Suppressor macrophage (primary cell): ENCODE results near the gene PXDN.

Source experiments
- DNase-seq, 4 experiments: peaks; one replicate each; pipeline ENCODE4 v3.0.0-alpha.2; 2020 to 2022

Gene PXDN

GRCh38 chr2:1660656-1661640 lies 83.4 kb downstream of the PXDN start:
- no peak for DNase-seq

GRCh38 chr2:1659951-1660565 lies 84.3 kb downstream of the PXDN start:
- no peak for DNase-seq

GRCh38 chr2:1658394-1659151 lies 85.7 kb downstream of the PXDN start:
- no peak for DNase-seq

- no peak for DNase-seq
These were observed 87.1 kb downstream of the PXDN start for GRCh38 chr2:1656961-1657841.

GRCh38 chr2:1656326-1656960 lies 87.9 kb downstream of the PXDN start:
- no peak for DNase-seq

GRCh38 chr2:1655461-1655860 lies 88.9 kb downstream of the PXDN start:
- DNase-seq = no peak

GRCh38 chr2:1654696-1655374 lies 89.5 kb downstream of the PXDN start:
- no peak for DNase-seq

GRCh38 chr2:1653956-1654695 lies 90.2 kb downstream of the PXDN start:
- DNase-seq = no peak

- no peak for DNase-seq
These were observed 92.1 kb downstream of the PXDN start for GRCh38 chr2:1652034-1652790.

GRCh38 chr2:1651121-1652033 lies 92.9 kb downstream of the PXDN start:
- no peak for DNase-seq

- DNase-seq = no peak
These were observed 94.0 kb downstream of the PXDN start for GRCh38 chr2:1650085-1650872.

- no peak for DNase-seq
These were observed 94.9 kb downstream of the PXDN start for GRCh38 chr2:1649103-1650084.

GRCh38 chr2:1648241-1649102 lies 95.8 kb downstream of the PXDN start:
- DNase-seq = no peak

GRCh38 chr2:1647417-1648240 lies 96.7 kb downstream of the PXDN start:
- DNase-seq = no peak
